IPS DF 6.9 (cell line): ENCODE data around the gene SUSD6.

Experiments
- DNase-seq: peaks from one replicate; pipeline ENCODE4 v3.0.0-alpha.2; 2013; ENCODE audit warnings: low read depth, low spot score
- H3K27ac ChIP-seq: one replicate; pipeline ENCODE4 v1.5.1; 2013; ENCODE audit warnings: low read length, control low read depth
- H3K27me3 ChIP-seq: 2 replicates; pipeline ENCODE4 v1.6.1; 2013; ENCODE audit warnings: mild to moderate bottlenecking, low read length; ENCODE audit not compliant: control insufficient read depth, insufficient read depth
- H3K36me3 ChIP-seq: 2 replicates; pipeline ENCODE4 v1.6.1; 2013; ENCODE audit warnings: low read length; ENCODE audit not compliant: control insufficient read depth, insufficient read depth
- H3K4me1 ChIP-seq: 2 replicates; pipeline ENCODE4 v1.6.1; 2013; ENCODE audit warnings: low read length; ENCODE audit not compliant: control insufficient read depth, insufficient read depth
- H3K4me3 ChIP-seq: 2 replicates; pipeline ENCODE4 v1.5.1; 2013; ENCODE audit warnings: mild to moderate bottlenecking, low read length
- H3K9me3 ChIP-seq: 2 replicates; pipeline ENCODE4 v1.6.1; 2013; ENCODE audit warnings: low read length, inconsistent platforms; ENCODE audit not compliant: control insufficient read depth, insufficient read depth
- WGBS: extraction: QIAGEN DNeasy Blood & Tissue Kit; methylation state at CpG from one replicate; pipeline ENCODE4 v1.1.7; 2013; ENCODE audit warnings: mixed read lengths, missing lambda C conversion rate; ENCODE audit not compliant: insufficient read length, insufficient coverage; 5-methylcytosine and 5-hydroxymethylcytosine counted together

The SUSD6 gene

DNA sequence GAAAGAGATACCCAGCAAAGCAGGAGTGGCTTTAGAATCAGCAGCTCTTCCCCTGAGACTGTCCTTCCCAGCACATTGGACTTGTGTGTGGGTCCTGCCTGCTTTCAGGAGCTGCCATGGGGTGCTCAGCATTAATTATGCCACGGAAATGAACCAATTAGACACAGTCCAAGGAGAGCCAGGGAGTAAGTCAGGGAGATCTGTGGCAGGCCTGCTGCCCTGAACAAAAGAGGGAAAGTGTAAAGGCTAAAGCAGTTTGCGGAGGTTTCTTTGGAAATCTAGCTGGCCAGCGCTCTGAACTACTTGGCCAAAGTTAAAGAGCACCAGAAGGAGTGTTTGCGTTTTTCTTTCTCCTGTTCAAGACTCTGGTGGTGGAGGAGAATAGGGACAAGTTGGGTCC is 89.9 kb downstream of the SUSD6 start:
- H3K27ac ChIP-seq = no peak overlapping the region
- no peaks in the 10 kb centered on the region for H3K9me3 ChIP-seq
- no CpG with 5 or more reads among the region's 4 CpGs for WGBS
- H3K4me1 ChIP-seq = no peaks in the 10 kb centered on the region
- H3K27me3 ChIP-seq = no peaks in the 10 kb centered on the region
- DNase-seq = no peak
- H3K4me3 ChIP-seq = no peak overlapping the region
- H3K36me3 ChIP-seq = no peaks in the 10 kb centered on the region

DNA sequence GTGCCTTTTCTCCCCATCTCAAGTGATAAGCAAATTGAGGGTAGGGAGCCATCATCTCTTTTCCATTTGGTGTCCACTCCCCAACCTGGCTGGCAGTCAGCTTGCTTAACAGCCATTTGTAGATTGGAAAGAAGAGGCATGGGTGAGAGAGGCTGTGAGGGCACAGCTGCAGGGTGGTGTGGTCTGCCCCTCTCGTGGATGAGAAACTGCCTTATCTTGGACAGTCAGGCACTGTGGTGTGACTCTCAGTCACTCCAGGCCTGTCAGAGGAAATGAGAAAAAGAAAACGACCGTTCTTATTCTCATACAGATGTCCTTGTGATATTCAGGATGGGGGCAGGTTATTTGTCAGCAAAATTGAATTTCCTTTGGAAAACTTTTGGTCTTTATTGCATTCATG is 90.5 kb downstream of the SUSD6 start:
- Histone ChIP-seq H3K27me3 (no peaks in the 10 kb centered on the region), H3K9me3 (no peaks in the 10 kb centered on the region), H3K4me1 (no peaks in the 10 kb centered on the region), H3K4me3 (no peak overlapping the region), H3K27ac (no peak overlapping the region), H3K36me3 (no peaks in the 10 kb centered on the region)
- DNase-seq = no peak
- WGBS = no CpG with 5 or more reads among the region's 3 CpGs

DNA sequence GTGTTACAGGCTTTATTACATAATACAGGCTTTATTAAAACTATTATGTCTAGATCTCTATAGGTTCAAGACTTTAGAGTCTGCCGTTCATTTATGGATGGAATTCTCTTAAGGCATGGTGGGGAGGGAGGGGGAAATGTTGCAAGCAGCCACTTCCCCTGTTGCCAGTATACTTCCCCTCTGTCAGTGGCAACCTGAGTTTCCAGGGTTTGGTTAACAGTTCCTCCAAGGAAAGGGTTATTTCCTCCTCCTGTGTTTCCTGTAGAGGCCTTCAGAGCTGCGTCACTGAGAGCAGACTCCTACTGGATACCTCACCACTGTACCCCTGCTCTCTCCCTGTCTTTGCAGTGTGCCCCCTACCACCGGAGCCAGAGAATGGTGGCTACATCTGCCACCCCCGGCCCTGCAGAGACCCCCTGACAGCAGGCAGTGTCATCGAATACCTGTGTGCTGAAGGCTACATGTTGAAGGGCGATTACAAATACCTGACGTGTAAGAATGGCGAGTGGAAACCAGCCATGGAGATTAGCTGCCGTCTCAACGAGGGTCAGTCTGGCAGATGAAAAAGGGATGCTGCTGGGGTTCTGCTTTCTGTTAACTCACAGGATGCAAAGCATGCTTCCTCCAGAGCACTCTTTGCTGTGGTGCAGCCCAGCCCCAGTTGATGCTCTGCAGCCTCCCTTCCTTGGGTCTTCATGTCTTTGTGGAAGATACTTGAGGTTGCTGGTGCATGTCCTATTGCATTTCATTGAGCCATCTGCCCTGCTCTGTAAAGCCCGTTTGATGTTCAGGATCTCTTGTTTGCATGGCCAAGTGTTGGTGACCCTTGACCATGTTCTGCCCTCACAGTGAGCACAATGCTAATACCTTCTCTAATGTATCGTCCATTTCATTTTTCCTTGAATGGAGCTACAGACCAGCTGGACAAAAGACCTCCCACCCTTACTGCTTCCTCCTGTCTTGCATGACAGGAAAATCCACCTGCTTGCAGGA is 91.9 kb downstream of the SUSD6 start:
- Histone ChIP-seq H3K27me3 (no peaks in the 10 kb centered on the region), H3K4me3 (no peak overlapping the region), H3K36me3 (no peaks in the 10 kb centered on the region), H3K4me1 (no peaks in the 10 kb centered on the region), H3K9me3 (no peaks in the 10 kb centered on the region), H3K27ac (no peak overlapping the region)
- no CpG with 5 or more reads among the region's 12 CpGs for WGBS
- DNase-seq = no peak

DNA sequence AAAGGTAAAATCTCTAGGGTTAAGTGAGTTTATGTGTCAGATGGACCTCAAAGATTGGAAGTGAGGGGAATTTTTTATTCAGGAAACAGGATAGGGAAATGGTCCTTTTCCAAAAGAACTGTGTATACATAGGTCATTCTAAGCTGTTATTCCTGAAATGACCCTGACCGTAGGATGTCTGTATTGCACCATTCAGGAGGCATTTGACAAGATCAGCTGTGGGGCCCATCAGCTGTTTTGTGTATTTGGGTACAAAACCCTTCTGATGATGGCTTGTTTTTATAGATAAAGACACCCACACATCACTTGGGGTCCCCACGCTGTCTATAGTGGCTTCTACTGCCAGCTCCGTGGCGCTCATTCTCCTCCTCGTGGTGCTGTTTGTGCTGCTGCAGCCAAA is 92.9 kb downstream of the SUSD6 start:
- H3K27ac ChIP-seq = no peak overlapping the region
- H3K9me3 ChIP-seq = no peaks in the 10 kb centered on the region
- no peak overlapping the region for H3K4me3 ChIP-seq
- WGBS = no CpG with 5 or more reads among the region's 5 CpGs
- no peaks in the 10 kb centered on the region for H3K36me3 ChIP-seq
- H3K4me1 ChIP-seq = peaks cover 2% of the 10 kb centered on the region; the same call in 1 of the 2 replicates
- no peak for DNase-seq
- no peaks in the 10 kb centered on the region for H3K27me3 ChIP-seq

DNA sequence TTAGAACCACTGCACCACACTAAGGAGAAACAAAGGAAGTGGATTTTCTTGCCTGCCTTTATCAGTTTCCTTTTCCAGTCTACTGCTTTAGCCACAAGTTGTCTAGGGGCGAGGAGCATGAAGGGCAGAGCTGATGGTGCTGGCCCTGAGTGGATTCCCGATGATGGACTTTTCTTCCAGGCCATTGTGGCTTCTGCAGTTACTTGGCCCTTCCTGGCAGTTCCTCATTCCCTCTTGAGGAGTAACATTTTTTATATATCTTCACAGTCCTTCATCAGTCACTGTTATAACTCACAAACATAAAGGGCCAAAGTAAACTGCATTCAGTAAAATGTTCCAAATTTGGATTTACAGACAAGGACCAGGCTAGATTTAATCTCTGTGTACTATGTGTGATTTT is 94.3 kb downstream of the SUSD6 start:
- no CpG with 5 or more reads among the region's 2 CpGs for WGBS
- Histone ChIP-seq H3K27ac (no peak overlapping the region), H3K4me3 (no peak overlapping the region), H3K27me3 (no peaks in the 10 kb centered on the region), H3K9me3 (no peaks in the 10 kb centered on the region), H3K4me1 (peaks cover 2% of the 10 kb centered on the region; the same call in 1 of the 2 replicates), H3K36me3 (no peaks in the 10 kb centered on the region)
- DNase-seq = no peak

DNA sequence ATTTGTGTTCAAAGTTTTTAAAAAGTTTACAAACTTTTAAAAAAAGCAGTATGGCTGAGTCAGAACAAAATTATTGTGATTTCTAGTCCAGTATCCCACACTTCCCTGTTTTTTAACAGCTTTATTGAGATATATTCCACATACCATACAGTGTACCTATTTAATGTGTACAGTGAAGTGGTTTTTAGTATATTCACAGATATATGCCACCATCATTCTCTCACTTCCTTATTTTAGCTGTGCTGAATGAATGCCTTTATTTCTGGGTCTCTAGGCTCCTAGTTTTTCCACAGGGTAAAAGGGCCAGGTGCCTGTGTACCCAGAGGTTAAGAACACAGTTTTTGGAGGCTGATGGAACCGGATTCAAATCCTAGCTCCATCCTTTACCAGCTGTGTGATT is 96.7 kb downstream of the SUSD6 start:
- Histone ChIP-seq H3K27me3 (no peaks in the 10 kb centered on the region), H3K4me3 (no peak overlapping the region), H3K27ac (no peak overlapping the region), H3K36me3 (no peaks in the 10 kb centered on the region), H3K9me3 (no peaks in the 10 kb centered on the region), H3K4me1 (peaks cover 10% of the 10 kb centered on the region)
- DNase-seq = no peak
- no CpG with 5 or more reads among the region's 1 CpG for WGBS

DNA sequence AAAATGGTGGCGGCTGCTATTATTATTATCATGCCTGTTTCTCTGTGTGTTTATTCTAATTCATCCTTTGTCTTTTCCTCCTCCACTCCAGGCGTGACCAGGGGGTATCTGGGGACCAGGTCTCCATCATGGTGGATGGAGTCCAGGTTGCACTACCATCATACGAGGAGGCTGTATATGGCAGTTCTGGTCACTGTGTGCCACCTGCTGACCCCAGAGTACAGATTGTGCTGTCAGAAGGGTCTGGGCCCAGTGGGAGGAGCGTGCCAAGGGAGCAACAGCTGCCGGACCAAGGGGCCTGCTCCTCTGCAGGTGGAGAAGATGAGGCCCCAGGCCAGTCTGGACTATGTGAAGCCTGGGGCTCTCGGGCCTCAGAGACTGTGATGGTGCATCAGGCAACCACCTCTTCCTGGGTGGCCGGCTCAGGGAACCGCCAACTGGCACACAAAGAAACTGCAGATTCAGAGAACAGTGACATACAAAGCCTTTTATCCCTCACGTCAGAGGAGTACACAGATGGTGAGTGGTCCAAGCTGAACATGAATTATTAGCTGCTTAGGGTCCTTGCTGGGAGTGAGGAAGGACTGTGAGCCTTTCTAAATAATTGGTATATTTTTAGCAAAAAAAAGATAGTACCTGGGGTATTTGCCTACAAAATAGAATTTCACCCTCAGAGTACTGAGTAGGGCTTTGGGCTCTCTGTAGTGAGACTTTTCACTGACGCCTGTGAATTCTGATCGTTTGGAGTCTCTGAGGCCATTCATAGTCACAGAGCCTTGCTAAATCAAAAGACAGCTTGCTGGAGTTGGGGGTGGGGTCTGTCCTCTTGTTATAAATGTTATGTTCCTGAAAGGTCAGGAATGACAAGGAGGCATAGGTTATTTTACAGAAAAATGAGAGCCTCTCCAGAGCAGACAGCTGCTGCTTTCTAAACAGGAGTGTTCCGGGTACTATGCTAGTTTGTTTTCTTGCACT is 97.5 kb downstream of the SUSD6 start:
- Histone ChIP-seq H3K4me3 (no peak overlapping the region), H3K4me1 (peaks cover 15% of the 10 kb centered on the region), H3K27ac (no peak overlapping the region), H3K9me3 (no peaks in the 10 kb centered on the region), H3K27me3 (no peaks in the 10 kb centered on the region), H3K36me3 (no peaks in the 10 kb centered on the region)
- WGBS = no CpG with 5 or more reads among the region's 12 CpGs
- no peak for DNase-seq

DNA sequence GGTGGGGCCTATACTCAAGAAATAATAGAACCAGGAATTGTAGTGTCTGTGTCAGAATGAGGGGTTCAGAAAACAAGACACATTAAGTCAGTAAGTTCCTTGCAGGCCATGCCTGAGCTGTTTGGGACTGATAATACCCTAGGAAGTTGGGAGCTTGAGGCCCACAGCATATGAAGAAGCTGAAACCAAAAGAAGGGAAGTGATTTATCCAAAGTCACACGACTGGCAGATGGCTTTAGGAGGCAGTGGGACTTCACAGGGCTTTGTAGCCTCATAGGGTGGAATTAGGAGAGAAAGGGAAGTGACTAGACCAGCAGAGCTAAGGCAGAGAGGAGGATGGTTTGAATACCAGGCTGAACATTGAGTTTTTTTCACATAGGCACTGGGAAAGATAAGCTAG is 99.0 kb downstream of the SUSD6 start:
- no peaks in the 10 kb centered on the region for H3K36me3 ChIP-seq
- DNase-seq = no peak

DNA sequence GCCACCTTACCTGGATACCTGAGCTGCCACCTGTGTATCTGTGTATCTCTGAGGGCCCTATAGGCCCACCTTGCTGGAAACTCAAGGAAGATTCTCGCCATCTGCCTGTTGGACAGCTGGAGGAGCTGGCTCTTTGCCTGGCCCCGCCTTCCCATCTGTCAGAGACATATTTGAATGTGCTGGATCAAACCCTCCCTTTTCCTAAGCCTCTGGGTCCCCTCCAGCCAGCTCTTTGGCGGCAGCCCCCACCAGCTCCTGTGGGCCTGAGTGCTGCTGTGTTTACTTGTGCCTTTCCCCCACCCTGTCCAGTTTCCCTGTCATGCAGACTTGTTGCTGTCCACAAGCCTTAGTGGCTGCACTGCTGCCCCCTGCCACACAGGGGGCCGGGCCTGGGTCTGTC is 99.7 kb downstream of the SUSD6 start:
- Histone ChIP-seq H3K4me3 (no peak overlapping the region), H3K27ac (no peak overlapping the region), H3K4me1 (peaks cover 15% of the 10 kb centered on the region), H3K9me3 (no peaks in the 10 kb centered on the region), H3K36me3 (no peaks in the 10 kb centered on the region), H3K27me3 (no peaks in the 10 kb centered on the region)
- DNase-seq = no peak
- WGBS = no CpG with 5 or more reads among the region's 4 CpGs

More for the DNA sequence above, 99.0 kb downstream of the SUSD6 start:
- H3K27ac ChIP-seq = no peak overlapping the region
- no peaks in the 10 kb centered on the region for H3K27me3 ChIP-seq
- WGBS = no CpG with 5 or more reads among the region's 1 CpG
- H3K4me3 ChIP-seq = no peak overlapping the region
- H3K4me1 ChIP-seq = peaks cover 15% of the 10 kb centered on the region
- H3K9me3 ChIP-seq = no peaks in the 10 kb centered on the region

DNA sequence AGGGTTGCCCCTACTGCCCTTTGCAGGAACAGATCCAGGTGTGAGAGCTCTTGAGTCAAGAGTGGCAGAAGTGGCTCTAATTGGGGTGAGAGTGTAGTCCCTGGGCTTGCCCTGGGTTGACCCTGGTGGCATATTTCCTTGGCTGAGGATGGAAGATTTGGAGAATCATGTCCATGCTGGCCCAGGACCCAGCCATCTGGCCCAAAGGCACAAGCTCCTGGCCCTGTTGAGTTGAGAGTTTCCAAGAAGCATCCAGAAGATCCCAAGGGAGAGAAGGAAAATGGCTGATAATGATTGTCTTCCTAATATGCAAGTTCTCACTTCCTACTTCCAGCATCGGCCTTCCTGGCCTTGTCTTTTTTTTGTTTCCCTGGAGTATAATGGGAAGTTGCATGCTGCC is 100.1 kb downstream of the SUSD6 start:
- no peaks in the 10 kb centered on the region for H3K27me3 ChIP-seq
- DNase-seq = no peak
- H3K9me3 ChIP-seq = no peaks in the 10 kb centered on the region
- H3K36me3 ChIP-seq = no peaks in the 10 kb centered on the region
- H3K4me1 ChIP-seq = peaks cover 15% of the 10 kb centered on the region
- H3K4me3 ChIP-seq = no peak overlapping the region
- no peak overlapping the region for H3K27ac ChIP-seq
- whole genome bisulfite sequencing = no CpG with 5 or more reads among the region's 1 CpG
